Skeletal muscle satellite cell (primary cell): ENCODE data around the gene COQ3.
A peak's percentile ranks its signal among the peaks of the same experiment; 100 is the strongest.

ENCODE experiments used
- H3K27me3 ChIP-seq: 2 replicates; pipeline ENCODE4 v1.7.0; 2013; ENCODE audit warnings: low read length; ENCODE audit not compliant: control insufficient read depth, insufficient read depth
- H3K36me3 ChIP-seq: 2 replicates; pipeline ENCODE4 v1.7.0; 2013; ENCODE audit warnings: mild to moderate bottlenecking, control low read depth, low read length; ENCODE audit not compliant: insufficient read depth
- H3K4me1 ChIP-seq: 2 replicates; pipeline ENCODE4 v1.7.0; 2013; ENCODE audit warnings: low read length; ENCODE audit not compliant: control insufficient read depth, insufficient read depth
- H3K4me2 ChIP-seq: 2 replicates; pipeline ENCODE4 v1.7.0; 2013; ENCODE audit warnings: mild to moderate bottlenecking, low read length
- H3K4me3 ChIP-seq: 2 replicates; pipeline ENCODE4 v1.7.0; 2013; ENCODE audit warnings: low read length
- H3K9ac ChIP-seq: 2 replicates; pipeline ENCODE4 v1.7.0; 2013; ENCODE audit warnings: mild to moderate bottlenecking, low read depth, low read length, moderate library complexity
- H3K9me3 ChIP-seq: replicated peaks from 2 replicates; pipeline ENCODE4 v1.7.0; 2013; ENCODE audit warnings: mild to moderate bottlenecking, control low read depth, low read length

The COQ3 gene

GRCh38 chr6:99369533-99369932, 24.5 kb downstream of the COQ3 start:
- no peaks in the 10 kb centered on the region for H3K27me3 ChIP-seq
- no peak overlapping the region for H3K9ac ChIP-seq
- H3K36me3 ChIP-seq, result no peaks in the 10 kb centered on the region
- H3K4me2 ChIP-seq, result no peak overlapping the region
- H3K4me3 ChIP-seq, result no peak overlapping the region
- no peaks in the 10 kb centered on the region for H3K4me1 ChIP-seq
- H3K9me3 ChIP-seq, result no peaks in the 10 kb centered on the region

DNA sequence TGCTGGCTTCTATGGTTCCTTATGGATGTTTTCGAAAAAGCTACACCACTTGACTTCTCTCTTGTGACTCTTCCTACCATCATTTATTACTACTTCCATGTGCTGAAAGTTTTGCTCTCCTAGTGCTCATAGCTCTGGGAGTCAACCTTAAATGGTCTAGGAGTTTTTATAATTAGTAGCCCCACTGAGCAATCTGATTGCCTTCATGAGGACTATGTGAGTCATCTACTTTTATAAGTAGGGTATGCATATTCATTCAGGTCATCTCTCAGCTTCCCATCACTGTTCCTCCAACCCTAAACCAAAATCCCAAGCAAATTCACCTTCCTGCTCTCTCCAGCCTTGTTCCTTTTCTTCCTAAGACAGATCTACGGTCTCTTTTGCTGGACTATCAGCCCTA, 27.1 kb downstream of the COQ3 start:
- no peaks in the 10 kb centered on the region for H3K4me1 ChIP-seq
- no peak overlapping the region for H3K9ac ChIP-seq
- H3K27me3 ChIP-seq, result no peaks in the 10 kb centered on the region
- no peaks in the 10 kb centered on the region for H3K9me3 ChIP-seq
- H3K36me3 ChIP-seq, result no peaks in the 10 kb centered on the region
- H3K4me3 ChIP-seq, result no peak overlapping the region
- no peak overlapping the region for H3K4me2 ChIP-seq

DNA sequence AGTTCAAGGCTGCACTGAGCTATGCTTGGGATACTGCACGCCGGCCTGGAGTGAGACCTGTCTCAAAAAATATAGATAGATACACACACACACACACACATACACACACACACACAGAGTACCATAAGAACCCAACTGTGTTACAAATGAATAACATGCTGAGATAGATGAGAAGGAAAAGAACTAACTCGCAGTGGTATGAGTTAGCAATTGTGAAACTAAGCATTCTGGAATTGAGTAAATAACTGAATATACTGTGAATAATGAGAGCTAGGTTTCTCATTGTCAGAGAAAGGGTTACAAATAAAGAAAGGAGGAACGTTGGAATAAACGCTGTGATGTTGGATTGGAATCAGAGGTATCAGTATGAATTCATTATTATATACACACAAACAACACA, 30.0 kb downstream of the COQ3 start:
- Histone ChIP-seq H3K36me3 (no peaks in the 10 kb centered on the region), H3K9ac (no peak overlapping the region), H3K4me1 (no peaks in the 10 kb centered on the region), H3K4me2 (no peak overlapping the region), H3K27me3 (peaks cover 17% of the 10 kb centered on the region), H3K9me3 (no peaks in the 10 kb centered on the region), H3K4me3 (no peak overlapping the region)

DNA sequence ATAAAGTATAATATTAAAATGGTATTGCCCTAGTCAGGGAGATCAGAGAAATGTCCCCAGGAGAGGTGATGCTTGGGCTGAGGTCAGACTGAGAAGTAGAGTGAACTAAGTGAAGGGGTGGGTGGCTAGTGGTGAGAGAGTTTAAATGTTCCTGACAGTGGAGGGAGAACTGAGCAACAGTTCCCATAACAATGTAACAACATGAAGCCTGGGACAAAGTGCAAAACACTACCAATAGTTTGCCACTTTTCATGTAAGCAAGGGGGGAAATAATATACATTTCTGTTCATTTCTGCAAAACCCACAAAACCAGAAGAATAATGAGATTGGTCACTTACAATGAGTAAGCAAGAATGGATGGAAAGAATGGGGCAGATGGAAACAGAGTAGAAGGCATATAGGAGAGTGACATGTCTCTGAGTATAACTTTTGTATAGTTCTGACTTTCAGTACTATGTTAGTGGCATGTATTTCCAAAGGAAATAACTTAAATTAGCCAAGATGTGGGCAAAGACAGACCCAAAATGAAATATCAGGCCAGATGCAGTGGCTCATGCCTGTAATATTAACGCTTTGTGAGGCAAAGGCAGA, 31.2 kb downstream of the COQ3 start:
- H3K9me3 ChIP-seq, result no peaks in the 10 kb centered on the region
- no peaks in the 10 kb centered on the region for H3K36me3 ChIP-seq
- H3K4me2 ChIP-seq, result no peak overlapping the region
- H3K9ac ChIP-seq, result no peak overlapping the region
- no peak overlapping the region for H3K4me3 ChIP-seq
- peaks cover 23% of the 10 kb centered on the region for H3K27me3 ChIP-seq
- H3K4me1 ChIP-seq, result no peaks in the 10 kb centered on the region

- no peak overlapping the region for H3K4me2 ChIP-seq
- H3K36me3 ChIP-seq, result no peaks in the 10 kb centered on the region
- H3K9me3 ChIP-seq, result no peaks in the 10 kb centered on the region
- H3K9ac ChIP-seq, result no peak overlapping the region
- H3K4me3 ChIP-seq, result no peak overlapping the region
- no peaks in the 10 kb centered on the region for H3K4me1 ChIP-seq
- H3K27me3 ChIP-seq, result peaks cover 41% of the 10 kb centered on the region
Measured at GRCh38 chr6:99359800-99360199, 34.2 kb downstream of the COQ3 start.

DNA sequence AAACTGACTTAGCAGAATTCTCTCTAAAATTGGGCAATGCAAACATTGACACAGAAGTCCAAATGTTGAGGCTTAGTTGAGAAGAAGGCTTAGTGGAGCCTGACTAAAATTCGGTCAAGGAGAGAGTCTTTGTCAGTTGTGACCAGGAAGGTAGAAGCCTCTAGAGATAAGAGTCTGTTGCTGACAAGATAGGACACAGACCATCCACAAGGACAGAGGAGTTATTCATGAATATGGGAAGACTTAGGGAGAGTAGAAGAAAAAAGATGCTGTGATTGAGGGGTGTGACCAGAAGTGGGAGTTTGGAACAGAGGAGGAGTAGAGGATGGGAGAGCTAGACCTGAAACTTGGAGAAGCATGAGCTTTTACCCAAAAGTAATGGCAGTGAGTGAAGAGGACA, 37.4 kb downstream of the COQ3 start:
- H3K4me3 ChIP-seq, result no peak overlapping the region
- peaks cover 52% of the 10 kb centered on the region for H3K27me3 ChIP-seq
- H3K9ac ChIP-seq, result no peak overlapping the region
- no peaks in the 10 kb centered on the region for H3K4me1 ChIP-seq
- H3K4me2 ChIP-seq, result no peak overlapping the region
- H3K9me3 ChIP-seq, result no peaks in the 10 kb centered on the region
- no peaks in the 10 kb centered on the region for H3K36me3 ChIP-seq

- no peaks in the 10 kb centered on the region for H3K9me3 ChIP-seq
- no peak overlapping the region for H3K9ac ChIP-seq
- no peaks in the 10 kb centered on the region for H3K36me3 ChIP-seq
- H3K4me2 ChIP-seq, result no peak overlapping the region
- H3K4me1 ChIP-seq, result no peaks in the 10 kb centered on the region
- H3K4me3 ChIP-seq, result no peak overlapping the region
- H3K27me3 ChIP-seq, result peaks cover 44% of the 10 kb centered on the region
Measured at GRCh38 chr6:99354983-99355382, 39.0 kb downstream of the COQ3 start.

DNA sequence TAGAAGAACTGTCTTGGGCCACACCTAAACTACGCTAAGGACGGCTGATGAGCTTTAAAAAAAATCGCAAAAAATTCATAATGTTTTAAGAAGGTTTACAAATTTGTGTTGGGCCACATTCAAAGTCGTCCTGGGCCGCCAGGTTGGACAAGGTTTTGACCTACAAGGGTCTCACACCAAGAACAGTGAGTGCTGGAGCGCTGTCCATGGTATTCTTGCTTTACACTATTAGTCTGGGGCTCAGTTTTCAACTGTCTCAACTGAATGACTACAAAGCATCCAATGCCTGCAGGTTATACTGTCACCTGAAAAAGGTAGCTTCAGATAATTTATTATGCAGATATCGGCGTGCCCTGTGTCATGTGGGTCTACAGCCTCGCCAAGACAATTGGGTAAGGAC, 40.9 kb downstream of the COQ3 start:
- Histone ChIP-seq H3K4me2 (no peak overlapping the region), H3K9ac (no peak overlapping the region), H3K36me3 (no peaks in the 10 kb centered on the region), H3K9me3 (no peaks in the 10 kb centered on the region), H3K4me3 (no peak overlapping the region), H3K27me3 (peaks cover 38% of the 10 kb centered on the region), H3K4me1 (peaks cover 5% of the 10 kb centered on the region)

DNA sequence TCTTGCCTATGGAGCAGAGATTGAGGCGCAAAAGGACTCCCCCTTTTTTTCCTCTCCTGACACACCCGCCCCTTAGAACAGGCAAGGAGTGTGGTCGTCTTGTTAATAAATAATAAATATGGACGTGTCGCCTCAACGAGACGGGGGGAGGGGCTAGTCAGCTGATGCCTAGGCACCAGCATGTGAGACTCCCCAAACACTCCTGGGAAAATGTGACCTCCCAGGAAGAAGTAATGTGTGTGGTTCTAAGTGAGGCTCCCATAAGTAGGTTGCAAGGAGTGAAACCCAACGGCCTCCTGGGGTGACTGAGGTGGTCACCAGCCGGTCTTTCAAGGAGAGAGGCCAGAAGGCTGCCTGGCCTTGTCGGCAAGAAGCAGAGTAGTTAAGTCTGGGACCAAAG, 43.4 kb downstream of the COQ3 start:
- peaks cover 24% of the 10 kb centered on the region for H3K27me3 ChIP-seq

GRCh38 chr6:99349171-99350141, 44.5 kb downstream of the COQ3 start, which contains the start of gene FAXC:
Gene FAXC (minus strand): TSS chr6:99349674. CDS start chr6:99349372, 302 bp downstream.
- Histone ChIP-seq H3K4me3 (peak within 1 kb of the TSS; percentile 77), H3K4me1 (peaks cover 8% of the 10 kb centered on the region), H3K4me2 (peak within 1 kb of the TSS; percentile 77), H3K27me3 (peaks cover 18% of the 10 kb centered on the region), H3K9me3 (no peaks in the 10 kb centered on the region), H3K36me3 (no peaks in the 10 kb centered on the region), H3K9ac (peak within 1 kb of the TSS; percentile 81)

More for the DNA sequence above, 43.4 kb downstream of the COQ3 start:
- H3K4me2 ChIP-seq, result peak overlapping the region; percentile 77
- H3K36me3 ChIP-seq, result no peaks in the 10 kb centered on the region
- H3K9me3 ChIP-seq, result no peaks in the 10 kb centered on the region
- no peak overlapping the region for H3K4me3 ChIP-seq
- H3K4me1 ChIP-seq, result peaks cover 5% of the 10 kb centered on the region
- H3K9ac ChIP-seq, result no peak overlapping the region

- Histone ChIP-seq H3K9me3 (no peaks in the 10 kb centered on the region), H3K36me3 (no peaks in the 10 kb centered on the region), H3K27me3 (peaks cover 13% of the 10 kb centered on the region), H3K4me3 (peak overlapping the region; percentile 77), H3K9ac (peak overlapping the region; percentile 81), H3K4me1 (peaks cover 16% of the 10 kb centered on the region), H3K4me2 (peak overlapping the region; percentile 77)
Measured at GRCh38 chr6:99348288-99349170, 45.5 kb downstream of the COQ3 start.
